Right renal cortex interstitium (tissue), 3 donors: ENCODE results near the gene STUM. TPM values are rescaled to one million over a fixed set of nuclear protein-coding genes. Genes with fewer than 3 reads are reported as not detected.

ENCODE experiments used
- DNase-seq, 3 donors: peaks; one replicate each; pipeline ENCODE4 v3.0.0-alpha.2; 2013; ENCODE audit warnings: low read depth in 3 of 3, low spot score in 2 of 3
- polyA plus RNA-seq, 3 donors: library from polyadenylated mRNA; unstranded; fragments of 120-200 nt; gene quantifications; one replicate each; pipeline ENCODE4 v1.2.1, GENCODE V29; 2013; ENCODE audit not compliant: insufficient read length in 3 of 3

The STUM gene
- polyA plus RNA-seq, 3 donors = 0.86 to 1.2 (median 0.94) TPM

DNA sequence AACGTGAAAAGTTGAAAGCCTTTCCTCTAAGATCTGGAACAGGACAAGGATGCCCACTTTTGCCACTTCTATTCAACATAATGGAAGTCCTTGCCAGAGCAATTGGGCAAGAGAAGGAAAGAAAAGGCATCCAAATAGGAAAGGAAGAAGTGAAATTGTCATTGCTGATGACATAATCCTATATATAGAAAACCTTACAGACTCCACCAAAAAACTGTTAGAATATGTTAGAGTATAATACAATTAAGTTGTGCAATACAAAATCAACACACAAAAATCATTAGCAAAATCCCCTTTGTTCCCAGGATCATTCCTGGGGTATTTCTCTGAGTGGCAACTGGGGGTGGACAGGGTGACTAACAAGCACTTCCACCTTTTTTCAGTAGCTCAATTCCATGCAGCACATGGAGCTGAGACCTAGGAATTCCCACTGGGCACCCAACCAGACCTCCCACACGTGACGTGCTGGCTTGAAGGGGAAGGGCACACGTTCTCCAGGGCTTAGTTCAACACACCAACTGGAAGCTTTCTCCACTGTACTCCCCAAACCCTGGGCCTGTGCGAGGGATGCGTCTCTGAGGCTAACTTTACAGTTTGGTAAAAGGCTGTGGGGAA lies 9.6 kb downstream of the STUM start:
- DNase-seq = no peak

DNA sequence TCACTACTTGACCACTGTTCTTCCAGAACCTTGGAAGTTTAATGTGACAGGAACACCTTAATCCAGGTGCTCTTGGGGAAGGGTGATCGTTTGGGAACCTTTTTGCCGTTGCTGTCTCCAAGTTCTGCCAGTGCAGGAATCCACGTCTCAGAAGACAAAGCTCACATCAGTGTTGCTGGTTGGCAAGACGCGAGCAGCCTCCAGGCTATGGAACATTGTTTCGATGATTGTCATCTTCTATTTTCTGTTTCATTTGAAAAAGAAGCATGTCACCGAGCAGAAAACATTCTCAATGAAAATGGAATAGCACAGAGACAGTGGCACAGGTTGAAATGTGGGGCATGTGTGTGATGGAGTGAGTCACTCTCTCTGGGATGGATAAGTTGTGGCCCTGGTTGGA lies 11.7 kb downstream of the STUM start:
- no peak for DNase-seq

GRCh38 chr1:226562989-226563388 lies 14.4 kb downstream of the STUM start:
- DNase-seq = no peak

DNA sequence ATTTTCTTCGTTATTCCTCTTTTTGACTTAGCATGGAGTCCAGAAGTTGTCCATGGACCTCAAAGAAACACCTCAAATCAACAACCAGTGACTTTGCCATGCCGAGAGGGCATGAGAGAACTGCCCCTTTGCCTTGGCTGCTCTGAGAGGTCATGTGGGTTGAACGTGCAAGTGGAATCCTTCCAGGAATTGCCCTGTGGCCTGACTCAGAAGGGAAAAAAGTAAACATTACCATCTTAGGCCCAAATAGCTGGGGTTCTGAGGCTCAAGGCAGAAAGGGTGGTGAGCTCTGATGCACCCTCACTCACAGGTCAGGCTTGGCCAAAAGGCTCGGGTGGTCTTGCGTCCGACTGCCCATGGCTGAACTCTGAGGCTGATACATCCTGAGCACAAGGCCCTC lies 15.1 kb downstream of the STUM start:
- no peak for DNase-seq

DNA sequence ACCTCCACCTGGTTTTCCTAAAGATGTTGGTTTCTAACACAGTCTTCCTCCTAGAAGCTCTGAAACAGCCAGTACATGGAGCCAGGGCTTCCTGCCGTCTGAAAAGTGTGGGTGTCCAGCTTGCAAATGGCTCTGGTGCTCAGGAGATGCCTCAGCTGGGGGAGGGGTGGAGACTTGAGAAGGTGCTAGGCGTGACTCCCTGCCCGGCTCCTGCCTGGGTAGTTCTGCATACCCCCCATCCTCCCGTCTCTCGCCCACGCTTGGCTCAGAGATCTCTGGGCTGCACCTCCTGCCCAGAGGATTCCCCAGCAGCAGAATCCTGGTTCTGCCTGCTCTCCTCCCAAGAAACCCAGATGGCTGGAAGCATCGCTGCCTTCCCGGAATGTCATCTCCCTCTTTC lies 16.9 kb downstream of the STUM start:
- no peak for DNase-seq

DNA sequence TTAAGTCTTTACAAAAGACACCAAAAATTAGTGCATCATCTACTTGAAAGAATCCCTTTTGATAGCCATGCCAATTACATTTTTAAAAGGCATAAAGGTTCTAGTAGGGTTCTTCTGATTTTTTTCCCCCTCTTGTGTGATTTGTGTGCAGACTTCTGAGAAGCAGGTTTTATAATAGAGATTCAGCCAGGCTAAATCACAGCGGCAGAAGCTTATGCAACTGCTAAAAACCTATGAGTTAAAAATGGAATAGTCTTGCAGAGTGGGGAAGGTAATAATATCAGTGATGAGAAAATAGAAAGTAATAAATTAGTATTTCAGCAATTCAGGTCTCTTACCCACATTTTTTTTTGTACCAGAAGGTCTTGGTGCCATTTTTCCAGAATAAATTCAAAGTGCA lies 17.7 kb downstream of the STUM start:
- DNase-seq = no peak

DNA sequence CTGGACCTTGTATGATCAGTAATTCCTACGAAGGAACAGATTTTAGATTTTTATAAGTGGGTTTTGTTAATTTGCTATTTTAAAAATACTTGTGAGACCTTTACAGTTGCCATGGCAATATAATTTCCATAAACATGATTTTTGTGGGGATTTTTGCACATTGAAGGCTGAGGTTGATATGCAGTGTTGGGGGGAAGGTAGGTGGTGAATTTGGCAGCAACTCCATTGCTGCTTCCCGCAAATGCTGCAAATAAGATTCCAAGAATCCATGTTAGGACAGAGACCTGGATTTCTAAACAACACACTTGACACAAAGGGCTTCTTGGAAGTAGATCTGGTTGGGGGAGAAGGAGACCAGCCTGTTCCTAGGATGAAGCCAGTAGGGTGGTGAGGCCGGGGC lies 18.2 kb downstream of the STUM start:
- no peak for DNase-seq

GRCh38 chr1:226568077-226568831 lies 19.7 kb downstream of the STUM start:
- no peak for DNase-seq

GRCh38 chr1:226568975-226569741 lies 20.6 kb downstream of the STUM start:
- DNase-seq = no peak

DNA sequence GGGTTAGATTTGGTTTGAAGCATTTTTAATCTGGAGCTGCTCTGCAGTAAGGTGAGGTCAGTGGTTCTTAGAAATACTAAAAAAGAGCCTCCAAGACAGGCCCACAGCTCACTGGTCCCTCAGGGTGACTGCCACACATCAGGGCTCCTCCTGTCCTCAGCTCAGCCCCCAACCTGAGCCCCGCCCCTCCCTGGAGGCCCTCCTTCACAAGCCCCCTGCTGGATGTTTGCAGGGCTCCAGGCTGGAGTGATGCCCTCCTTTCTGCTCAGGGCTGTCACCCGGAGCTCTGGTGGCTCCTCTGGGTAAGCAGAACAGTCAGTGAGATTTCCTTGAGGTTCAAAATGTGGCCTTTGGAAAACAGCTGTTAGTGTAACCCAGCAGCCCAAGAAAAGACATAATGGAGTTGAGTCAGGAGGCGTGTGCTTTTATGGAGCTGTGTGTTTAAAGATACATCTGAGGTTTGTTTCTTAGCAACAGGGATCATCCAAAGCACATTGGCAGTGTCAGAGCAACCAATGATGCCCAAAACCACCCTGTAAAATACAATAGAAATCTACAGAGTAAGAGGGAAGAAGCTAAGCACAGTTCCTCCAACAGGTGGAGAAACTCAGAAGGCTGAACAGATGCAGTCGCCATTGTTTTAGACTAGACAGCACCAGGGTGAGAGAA lies 21.4 kb downstream of the STUM start:
- DNase-seq = no peak

- no peak for DNase-seq
Measured at GRCh38 chr1:226571893-226572292, 23.3 kb downstream of the STUM start.

GRCh38 chr1:226572325-226572726 lies 23.8 kb downstream of the STUM start:
- no peak for DNase-seq

DNA sequence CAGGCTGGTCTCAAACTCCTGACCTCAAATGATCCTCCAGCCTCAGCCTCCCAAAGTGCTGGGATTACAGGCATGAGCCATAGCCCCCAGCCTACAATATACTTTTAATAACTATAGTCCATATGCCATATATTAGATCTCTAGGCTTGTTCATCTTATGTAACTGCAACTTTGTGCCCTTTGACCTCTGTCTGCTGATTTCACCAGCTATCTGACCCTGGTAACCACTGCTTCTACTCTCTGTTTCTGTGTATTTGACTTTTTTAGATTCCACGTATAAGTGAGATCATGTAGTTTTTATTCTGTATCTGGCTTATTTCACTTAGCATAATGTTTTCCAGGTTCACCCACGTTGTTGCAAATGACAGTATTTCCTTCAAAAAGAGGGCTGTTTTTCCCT lies 25.5 kb downstream of the STUM start:
- DNase-seq = no peak

GRCh38 chr1:226574591-226575435 lies 26.2 kb downstream of the STUM start:
- no peak for DNase-seq

- no peak for DNase-seq
Measured at GRCh38 chr1:226575436-226575720, 26.8 kb downstream of the STUM start.

DNA sequence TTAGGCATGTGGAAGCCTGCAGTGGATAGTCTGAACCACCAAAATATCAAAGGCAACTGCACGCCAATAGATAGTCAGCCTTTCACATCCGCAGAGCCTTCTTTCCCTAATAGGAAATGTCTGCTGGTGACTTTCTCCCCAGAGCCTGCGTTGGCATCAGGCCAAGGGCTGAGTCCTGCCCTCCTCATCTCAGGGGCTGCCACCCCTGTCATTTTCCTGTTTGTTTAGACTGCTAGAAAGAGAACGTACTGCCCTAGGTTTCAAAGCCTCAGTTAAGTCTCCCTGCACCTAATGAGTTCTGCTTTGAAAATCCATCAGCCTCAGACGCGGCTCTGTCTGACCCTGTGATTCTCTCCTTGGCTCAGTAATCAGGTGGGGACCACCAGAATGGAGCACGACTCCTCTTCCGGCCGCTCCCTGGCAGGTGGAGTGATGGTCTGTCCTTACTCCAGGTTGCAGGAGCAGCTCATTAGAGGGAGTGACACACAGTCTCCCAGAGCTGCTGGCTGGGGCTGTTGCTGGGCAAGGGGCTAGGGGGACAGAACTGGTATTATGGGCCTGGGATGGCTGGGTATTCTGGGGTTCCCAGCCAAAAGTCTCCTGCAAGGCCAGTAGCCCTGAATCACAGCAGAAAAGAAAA lies 27.3 kb downstream of the STUM start:
- DNase-seq = no peak

DNA sequence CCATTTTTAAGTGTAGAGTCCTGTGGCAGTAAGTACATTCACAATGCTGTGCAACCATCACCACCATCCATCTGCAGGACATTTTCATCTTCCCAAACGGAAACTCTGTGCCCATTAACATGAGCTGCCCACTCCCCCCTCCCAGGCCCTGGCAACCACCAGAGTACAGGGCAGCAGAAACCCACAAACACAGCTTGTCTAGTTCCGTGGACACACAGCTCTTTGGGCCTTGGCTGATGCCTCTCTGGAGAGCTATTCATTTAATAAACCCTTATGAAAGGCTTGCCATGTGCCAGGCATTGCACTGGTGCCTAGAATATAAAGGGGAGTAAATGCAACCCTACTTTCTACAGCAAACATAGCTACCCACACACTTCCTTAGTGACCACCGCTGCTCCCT lies 28.0 kb downstream of the STUM start:
- no peak for DNase-seq

- no peak for DNase-seq
Measured at GRCh38 chr1:226577401-226578180, 29.0 kb downstream of the STUM start.

DNA sequence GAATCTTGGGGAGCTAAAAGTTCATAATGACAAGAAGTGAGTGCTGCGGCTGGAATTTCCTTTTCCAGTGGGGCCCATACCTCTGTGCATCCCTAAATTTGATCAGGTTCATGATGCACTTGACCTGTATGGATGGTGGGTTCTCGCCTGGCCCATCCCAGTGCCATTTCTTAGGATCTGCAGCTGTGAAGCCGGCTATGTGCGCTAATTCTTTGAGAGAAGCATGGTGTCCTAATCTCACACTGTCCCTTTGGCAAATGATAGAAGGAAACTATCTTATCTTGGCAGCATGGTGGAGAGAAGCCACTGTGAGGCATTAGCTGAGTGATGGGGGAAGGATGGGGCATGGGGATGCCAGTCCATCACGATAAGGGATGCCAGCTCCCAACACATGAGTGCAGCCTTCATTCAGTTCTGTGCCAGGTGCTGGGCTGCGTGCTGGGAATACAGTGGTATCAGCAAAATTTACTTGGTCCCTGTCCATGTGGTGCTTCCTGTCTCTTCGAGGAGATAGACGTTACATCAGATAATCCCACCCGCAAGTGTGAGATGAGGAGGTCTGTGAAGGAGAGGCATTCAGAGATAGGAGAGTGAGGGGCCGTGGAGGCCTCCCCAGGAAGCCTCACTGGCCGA lies 30.5 kb downstream of the STUM start:
- DNase-seq = no peak
